ENCODE results near the gene SPRR2F.

SPRR2F gene

DNA sequence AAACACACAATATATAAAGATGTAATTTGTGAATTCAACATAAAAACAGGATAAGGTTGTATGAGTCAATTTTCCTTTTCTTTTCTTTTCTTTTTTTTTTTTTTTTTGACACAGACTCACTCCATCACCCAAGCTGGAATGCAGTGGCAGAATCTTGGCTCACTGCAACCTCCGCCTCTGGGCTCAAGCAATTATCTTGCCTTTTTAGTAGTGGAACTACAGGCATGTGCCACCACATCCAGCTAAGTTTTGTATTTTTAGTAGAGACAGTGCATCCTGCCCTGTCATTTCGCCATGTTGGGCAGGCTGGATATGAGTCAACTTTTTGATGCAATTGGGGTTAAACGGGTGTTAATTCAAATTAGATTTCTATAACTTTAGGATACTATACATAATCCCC is 31.6 kb downstream of the SPRR2F start:
- no peak for DNase-seq (ENCODE audit: extremely low read depth in 1 of 2, low read depth in 1 of 2)

- no peak for DNase-seq (ENCODE audit: extremely low read depth in 1 of 2, low read depth in 1 of 2)
Measured at GRCh38 chr1:153072806-153073726, 40.2 kb downstream of the SPRR2F start.

GRCh38 chr1:153071511-153071910 is 41.8 kb downstream of the SPRR2F start, which contains the start of gene SPRR2B:
Gene SPRR2B, minus strand, starts transcription at chr1:153071611. Its CDS starts 772 bp downstream, at chr1:153070839.
- no peak for DNase-seq (ENCODE audit: extremely low read depth in 1 of 2, low read depth in 1 of 2)

- no peak for DNase-seq (ENCODE audit: extremely low read depth in 1 of 2, low read depth in 1 of 2)
Measured at GRCh38 chr1:153070243-153070642, 43.1 kb downstream of the SPRR2F start.
